Astrocyte (in vitro differentiated cells and primary cell): Measurements from ENCODE around the gene FRMD4B. TPM values are rescaled to one million over a fixed set of nuclear protein-coding genes. Genes with fewer than 3 reads are reported as not detected.
"Not testable (repeated sequence)": the region's sequence is repeated elsewhere in the genome, so short reads cannot be mapped to it uniquely, and the experiment has no call there.

Experiments
- DNase-seq: peaks from one replicate; pipeline ENCODE4 v3.0.0-alpha.2; 2010; ENCODE audit warnings: low read depth
- FAIRE-seq: peaks from 2 replicates; lab custom pipeline; 2011; peaks lifted over from hg19 to GRCh38; lab: Jason Lieb, UNC
- H2AFZ ChIP-seq: 2 replicates; pipeline ENCODE4 v1.6.0; 2012; ENCODE audit warnings: low read depth, low read length, inconsistent platforms
- H3K27ac ChIP-seq: 2 replicates; pipeline ENCODE4 v1.5.1; 2011; ENCODE audit warnings: low read depth, low read length, inconsistent platforms
- H3K27me3 ChIP-seq: 2 replicates; pipeline ENCODE4 v1.6.0; 2011; ENCODE audit warnings: low read length, inconsistent platforms; ENCODE audit not compliant: insufficient read depth
- H3K36me3 ChIP-seq: 2 replicates; pipeline ENCODE4 v1.5.1; 2011; ENCODE audit warnings: low read length, inconsistent platforms; ENCODE audit not compliant: insufficient read depth
- H3K4me1 ChIP-seq: 2 replicates; pipeline ENCODE4 v1.5.1; 2011; ENCODE audit warnings: low read length, inconsistent platforms; ENCODE audit not compliant: insufficient read depth
- H3K4me2 ChIP-seq: 2 replicates; pipeline ENCODE4 v1.6.0; 2012; ENCODE audit warnings: low read length, inconsistent platforms
- H3K4me3 ChIP-seq: 2 replicates; pipeline ENCODE4 v1.5.1; 2011; ENCODE audit warnings: low read depth, mild to moderate bottlenecking, low read length, inconsistent platforms; ENCODE audit not compliant: insufficient read depth
- H3K79me2 ChIP-seq: 2 replicates; pipeline ENCODE4 v1.6.0; 2012; ENCODE audit warnings: mild to moderate bottlenecking, low read length, inconsistent platforms; ENCODE audit not compliant: insufficient read depth
- H3K9ac ChIP-seq: 2 replicates; pipeline ENCODE4 v1.6.0; 2012; ENCODE audit warnings: mild to moderate bottlenecking, low read length, inconsistent platforms
- H3K9me3 ChIP-seq: 2 replicates; pipeline ENCODE4 v1.5.1; 2012; ENCODE audit warnings: low read depth, mild to moderate bottlenecking, low read length, inconsistent platforms; ENCODE audit not compliant: insufficient read depth
- H4K20me1 ChIP-seq: 2 replicates; pipeline ENCODE4 v1.6.0; 2012; ENCODE audit warnings: low read length, inconsistent platforms; ENCODE audit not compliant: insufficient read depth
- H3K27ac Mint-ChIP-seq: one replicate; pipeline ENCODE4 v1.8.0; 2021; ENCODE audit warnings: mild to moderate bottlenecking, mixed read lengths; ENCODE audit not compliant: unreplicated experiment
- H3K27me3 Mint-ChIP-seq: one replicate; pipeline ENCODE4 v1.8.0; 2021; ENCODE audit warnings: low read depth, mixed read lengths; ENCODE audit not compliant: unreplicated experiment
- H3K36me3 Mint-ChIP-seq: one replicate; pipeline ENCODE4 v1.8.0; 2021; ENCODE audit warnings: low read depth, mixed read lengths; ENCODE audit not compliant: unreplicated experiment
- H3K4me1 Mint-ChIP-seq: one replicate; pipeline ENCODE4 v1.8.0; 2021; ENCODE audit warnings: low read depth, mixed read lengths; ENCODE audit not compliant: unreplicated experiment
- H3K4me3 Mint-ChIP-seq: one replicate; pipeline ENCODE4 v1.8.0; 2021; ENCODE audit warnings: mild to moderate bottlenecking, moderate library complexity, mixed read lengths; ENCODE audit not compliant: unreplicated experiment
- H3K9me3 Mint-ChIP-seq: one replicate; pipeline ENCODE4 v1.8.0; 2021; ENCODE audit warnings: mild to moderate bottlenecking, mixed read lengths; ENCODE audit not compliant: unreplicated experiment
- EZH2 ChIP-seq: IDR thresholded peaks from 2 replicates; pipeline ENCODE4 v1.6.1; 2012; ENCODE audit warnings: mild to moderate bottlenecking, low read length, inconsistent platforms; ENCODE audit not compliant: insufficient read depth
- total RNA-seq: library from RNA; stranded (reverse); gene quantifications from 2 replicates; pipeline ENCODE4 v1.2.1, GENCODE V29; 2021
- TF ChIP-seq, protein P1 (sequence below): IDR thresholded peaks from 2 replicates; pipeline ENCODE4 v1.5.1; 2011; ENCODE audit warnings: low read depth, mild to moderate bottlenecking, inconsistent platforms, low read length, moderate library complexity; ENCODE audit not compliant: insufficient read depth

FRMD4B gene
- total RNA-seq, 1 donor from 2014 or later = 9.2 TPM

GRCh38 chr3:69276884-69277283 is 109.0 kb downstream of the FRMD4B start:
- Histone ChIP-seq H3K36me3 (no peaks in the 10 kb centered on the region), H3K9ac (no peak overlapping the region), H3K27ac (no peak overlapping the region), H3K4me3 (no peak overlapping the region), H4K20me1 (no peaks in the 10 kb centered on the region), H3K4me1 (no peaks in the 10 kb centered on the region), H3K9me3 (no peaks in the 10 kb centered on the region), H3K4me2 (no peak overlapping the region), H3K79me2 (no peaks in the 10 kb centered on the region), H2AFZ (no peak overlapping the region), H3K27me3 (peaks cover 10% of the 10 kb centered on the region)
- Mint-ChIP-seq H3K9me3 (no peaks in the 10 kb centered on the region), H3K36me3 (no peaks in the 10 kb centered on the region), H3K4me3 (no peak overlapping the region), H3K4me1 (peaks cover 5% of the 10 kb centered on the region), H3K27ac (no peak overlapping the region), H3K27me3 (no peaks in the 10 kb centered on the region)
- FAIRE-seq (no peak), DNase-seq (no peak)
- TF ChIP-seq, protein P1, sequence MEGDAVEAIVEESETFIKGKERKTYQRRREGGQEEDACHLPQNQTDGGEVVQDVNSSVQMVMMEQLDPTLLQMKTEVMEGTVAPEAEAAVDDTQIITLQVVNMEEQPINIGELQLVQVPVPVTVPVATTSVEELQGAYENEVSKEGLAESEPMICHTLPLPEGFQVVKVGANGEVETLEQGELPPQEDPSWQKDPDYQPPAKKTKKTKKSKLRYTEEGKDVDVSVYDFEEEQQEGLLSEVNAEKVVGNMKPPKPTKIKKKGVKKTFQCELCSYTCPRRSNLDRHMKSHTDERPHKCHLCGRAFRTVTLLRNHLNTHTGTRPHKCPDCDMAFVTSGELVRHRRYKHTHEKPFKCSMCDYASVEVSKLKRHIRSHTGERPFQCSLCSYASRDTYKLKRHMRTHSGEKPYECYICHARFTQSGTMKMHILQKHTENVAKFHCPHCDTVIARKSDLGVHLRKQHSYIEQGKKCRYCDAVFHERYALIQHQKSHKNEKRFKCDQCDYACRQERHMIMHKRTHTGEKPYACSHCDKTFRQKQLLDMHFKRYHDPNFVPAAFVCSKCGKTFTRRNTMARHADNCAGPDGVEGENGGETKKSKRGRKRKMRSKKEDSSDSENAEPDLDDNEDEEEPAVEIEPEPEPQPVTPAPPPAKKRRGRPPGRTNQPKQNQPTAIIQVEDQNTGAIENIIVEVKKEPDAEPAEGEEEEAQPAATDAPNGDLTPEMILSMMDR = no peak
- no peak for TF ChIP-seq EZH2

DNA sequence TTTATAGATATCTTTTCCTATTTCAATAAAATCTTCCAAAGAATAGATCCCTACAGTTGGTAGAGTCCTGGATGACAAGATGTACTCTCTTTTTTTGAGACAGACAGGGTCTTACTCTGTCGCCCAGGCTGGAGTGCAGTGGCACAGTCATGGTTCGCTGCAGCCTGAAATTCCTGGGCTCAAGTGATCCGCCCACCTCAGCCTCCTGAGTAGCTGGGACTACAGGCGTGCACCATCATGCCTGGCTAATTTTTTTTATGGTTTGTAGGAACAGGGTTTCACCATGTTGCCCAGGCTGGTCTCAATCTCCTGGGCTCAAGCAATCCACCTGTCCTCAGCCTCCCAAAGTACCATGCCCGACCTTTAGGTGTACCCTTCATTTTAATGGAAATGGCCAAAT is 109.7 kb downstream of the FRMD4B start:
- not testable (repeated sequence) for FAIRE-seq, H3K27ac ChIP-seq, H3K36me3 Mint-ChIP-seq, H3K9me3 Mint-ChIP-seq, H3K27ac Mint-ChIP-seq, H3K4me3 ChIP-seq, H4K20me1 ChIP-seq, H3K9me3 ChIP-seq, H3K4me2 ChIP-seq, DNase-seq, H2AFZ ChIP-seq, H3K4me1 Mint-ChIP-seq, H3K9ac ChIP-seq, H3K36me3 ChIP-seq, H3K4me3 Mint-ChIP-seq, H3K79me2 ChIP-seq, H3K4me1 ChIP-seq, H3K27me3 Mint-ChIP-seq
- peaks cover 10% of the 10 kb centered on the region for H3K27me3 ChIP-seq

DNA sequence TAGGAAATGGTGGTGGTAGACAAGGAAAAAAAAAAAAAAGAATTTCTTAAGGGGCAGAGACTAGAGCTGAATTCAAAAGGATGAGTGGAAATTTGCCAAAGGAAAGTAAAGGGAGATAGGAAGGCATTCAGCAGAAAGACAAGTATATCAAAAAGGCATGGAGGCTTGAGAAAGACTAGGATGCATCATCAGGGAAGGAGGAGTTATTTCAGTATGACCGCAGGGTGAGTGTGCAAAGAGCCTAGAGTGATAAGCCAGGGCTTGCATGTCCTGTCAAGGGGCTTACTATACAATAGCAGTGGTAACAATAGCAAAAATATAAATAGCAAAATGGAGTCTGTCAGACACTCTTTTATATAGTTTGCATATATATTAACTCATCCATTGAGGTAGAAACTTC is 112.0 kb downstream of the FRMD4B start:
- Mint-ChIP-seq H3K9me3 (no peaks in the 10 kb centered on the region), H3K4me1 (peaks cover 4% of the 10 kb centered on the region), H3K4me3 (no peak overlapping the region), H3K27ac (no peak overlapping the region), H3K36me3 (no peaks in the 10 kb centered on the region), H3K27me3 (no peaks in the 10 kb centered on the region)
- Histone ChIP-seq H3K36me3 (no peaks in the 10 kb centered on the region), H3K27ac (no peak overlapping the region), H3K9ac (no peak overlapping the region), H2AFZ (no peak overlapping the region), H3K27me3 (peaks cover 2% of the 10 kb centered on the region), H4K20me1 (no peaks in the 10 kb centered on the region), H3K9me3 (no peaks in the 10 kb centered on the region), H3K79me2 (no peaks in the 10 kb centered on the region), H3K4me1 (no peaks in the 10 kb centered on the region), H3K4me3 (no peak overlapping the region), H3K4me2 (no peak overlapping the region)
- TF ChIP-seq, protein P1 = no peak
- no peak for TF ChIP-seq EZH2
- FAIRE-seq (no peak), DNase-seq (no peak)
